AML-193 (cell line): ENCODE results near the gene SLIT3.

Experiments used
- DNase-seq, 2 experiments: peaks; one replicate each; lab custom pipeline; 2025; lab: John Stamatoyannopoulos, UW

Gene SLIT3

GRCh38 chr5:168670881-168671575, 629.9 kb downstream of the SLIT3 start:
- DNase-seq = no peak

DNA sequence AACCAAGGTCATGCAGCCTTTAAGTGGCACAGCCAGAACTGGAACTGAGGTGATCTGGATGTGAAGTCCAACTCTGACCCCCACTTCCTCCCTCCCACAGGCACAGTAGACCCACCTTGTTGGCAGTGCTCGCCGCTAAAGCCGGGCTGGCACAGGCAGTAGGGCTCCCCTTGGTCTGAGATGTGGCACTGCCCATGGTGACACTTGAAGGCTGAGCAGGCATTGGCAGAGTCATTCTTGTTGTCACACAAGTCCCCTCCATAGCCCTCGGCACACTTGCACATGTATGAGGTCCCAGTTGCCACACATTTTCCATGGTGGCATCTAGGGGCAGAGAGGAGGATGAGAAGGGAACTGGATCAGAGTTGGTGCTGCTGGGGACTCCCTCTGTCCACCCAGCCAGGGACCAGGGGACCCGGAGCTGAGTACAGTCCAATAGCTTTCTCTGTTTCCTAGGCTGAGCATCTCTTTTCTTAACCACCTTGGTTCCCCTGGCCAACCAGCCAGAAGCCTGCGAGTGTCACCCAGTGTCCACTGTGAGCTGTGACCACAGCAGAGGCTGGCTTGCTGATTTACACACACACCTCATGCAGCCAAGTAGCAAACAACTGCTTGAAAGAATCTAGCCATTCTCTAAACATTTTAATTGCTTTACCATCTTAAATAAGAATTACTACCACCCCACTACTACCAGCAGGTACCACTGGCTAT, 631.1 kb downstream of the SLIT3 start:
- DNase-seq = no peak

GRCh38 chr5:168669156-168669555, 631.8 kb downstream of the SLIT3 start:
- DNase-seq = no peak

- DNase-seq = no peak
Measured at GRCh38 chr5:168668078-168668477, 632.9 kb downstream of the SLIT3 start.

GRCh38 chr5:168667301-168667840, 633.6 kb downstream of the SLIT3 start:
- no peak for DNase-seq

GRCh38 chr5:168666356-168666755, 634.6 kb downstream of the SLIT3 start:
- DNase-seq = no peak

- no peak for DNase-seq
Measured at GRCh38 chr5:168663276-168664004, 637.5 kb downstream of the SLIT3 start.

DNA sequence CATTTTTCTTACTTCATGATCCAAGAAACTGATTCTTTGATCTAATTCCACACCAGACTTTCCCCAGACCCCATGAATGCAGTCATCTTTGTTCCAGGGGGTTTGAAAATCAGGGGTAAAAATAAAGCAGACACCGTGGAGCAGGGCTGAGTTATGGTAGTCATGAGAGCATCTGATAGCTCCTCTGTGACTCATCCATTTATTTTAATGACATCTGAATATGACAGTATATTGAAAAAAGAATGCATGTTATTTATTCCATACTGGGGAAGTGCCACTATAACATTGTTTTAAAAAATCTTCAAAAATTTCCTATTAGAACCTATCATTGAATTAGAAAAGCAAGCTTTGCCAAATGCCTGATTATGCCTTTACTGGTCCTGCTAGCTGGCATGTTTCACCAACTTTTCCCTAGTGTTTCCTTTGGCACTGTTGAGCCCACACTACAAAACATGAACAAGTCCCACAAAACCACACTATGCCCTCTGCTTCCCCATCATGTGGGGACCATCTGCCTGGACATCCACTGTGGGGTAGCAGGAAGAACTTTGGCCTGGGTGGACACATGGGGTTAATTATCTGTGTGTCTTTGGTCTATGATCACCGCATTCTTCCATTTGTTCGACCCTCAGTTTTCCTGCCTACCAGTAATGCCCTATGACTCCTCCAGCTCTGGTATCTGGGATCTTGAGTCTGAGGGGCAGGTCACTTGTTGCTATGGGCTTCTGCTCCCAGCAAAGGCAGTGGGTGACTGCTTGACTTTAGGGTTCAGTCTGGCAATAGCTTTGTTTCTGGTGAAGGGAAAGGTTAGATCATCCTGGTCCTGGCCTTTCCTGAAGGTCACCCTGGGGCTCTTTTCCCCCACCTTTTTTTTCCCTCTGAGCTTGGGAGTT, 639.1 kb downstream of the SLIT3 start:
- no peak for DNase-seq

DNA sequence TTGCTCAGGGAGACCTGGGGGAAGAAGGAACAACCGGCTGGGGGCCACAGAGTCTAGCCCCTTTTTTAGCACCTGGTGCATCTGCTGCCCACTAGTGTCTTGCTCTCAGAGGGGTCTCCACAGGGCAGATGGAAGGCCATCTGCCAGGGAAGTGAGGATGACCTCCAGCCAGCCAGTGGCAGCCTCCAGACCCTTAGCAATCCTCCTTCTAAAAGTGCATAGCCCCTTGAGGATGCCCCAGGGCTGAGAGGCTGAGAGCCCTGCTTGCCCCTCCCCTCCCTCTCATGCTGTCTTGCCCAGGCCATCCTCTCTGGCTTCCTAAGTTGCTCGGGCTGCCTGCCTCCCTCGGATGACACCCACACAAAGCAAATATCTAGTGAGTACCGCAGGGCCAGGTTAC, 640.2 kb downstream of the SLIT3 start:
- DNase-seq = no peak

GRCh38 chr5:168659286-168659847, 641.6 kb downstream of the SLIT3 start:
- DNase-seq = no peak

- no peak for DNase-seq
Measured at GRCh38 chr5:168658394-168658793, 642.5 kb downstream of the SLIT3 start.

DNA sequence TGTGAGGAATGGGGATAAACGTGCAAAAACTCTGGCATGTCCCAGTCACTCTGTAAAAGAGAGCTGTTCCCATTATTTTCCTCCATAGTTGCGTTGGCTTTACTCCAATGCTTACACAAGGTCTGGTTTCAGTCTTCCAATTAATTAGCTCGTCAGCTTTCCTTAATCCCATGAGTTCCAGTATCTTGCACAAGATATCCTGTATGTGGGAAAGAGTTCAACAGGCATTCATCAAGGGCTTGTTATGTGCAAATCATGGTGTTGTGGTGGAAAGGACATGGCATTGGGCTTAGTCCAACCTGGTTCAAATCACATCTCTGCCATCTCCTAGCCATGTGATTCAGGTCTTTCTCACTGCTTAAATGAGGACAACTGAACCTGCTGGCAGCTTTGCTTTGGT, 644.3 kb downstream of the SLIT3 start:
- DNase-seq = no peak

DNA sequence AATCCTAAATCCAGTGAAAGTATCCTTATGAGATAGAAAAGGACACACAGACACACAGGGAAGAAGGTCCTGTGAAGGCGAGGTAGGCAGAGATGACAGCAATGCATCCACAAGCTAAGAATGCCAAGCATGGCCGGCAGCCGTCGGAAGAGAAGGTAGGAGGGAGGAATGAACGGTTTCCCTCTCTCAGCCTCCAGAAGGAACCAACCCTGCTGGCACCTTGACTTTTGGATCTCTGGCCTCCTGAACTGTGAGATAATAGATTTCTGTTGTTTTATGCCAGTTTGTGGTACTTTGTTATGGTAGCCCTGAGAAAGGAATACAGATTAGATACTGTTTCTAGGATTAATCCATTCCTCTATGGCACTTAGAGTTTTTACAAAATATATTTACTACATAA, 645.6 kb downstream of the SLIT3 start:
- DNase-seq = no peak

DNA sequence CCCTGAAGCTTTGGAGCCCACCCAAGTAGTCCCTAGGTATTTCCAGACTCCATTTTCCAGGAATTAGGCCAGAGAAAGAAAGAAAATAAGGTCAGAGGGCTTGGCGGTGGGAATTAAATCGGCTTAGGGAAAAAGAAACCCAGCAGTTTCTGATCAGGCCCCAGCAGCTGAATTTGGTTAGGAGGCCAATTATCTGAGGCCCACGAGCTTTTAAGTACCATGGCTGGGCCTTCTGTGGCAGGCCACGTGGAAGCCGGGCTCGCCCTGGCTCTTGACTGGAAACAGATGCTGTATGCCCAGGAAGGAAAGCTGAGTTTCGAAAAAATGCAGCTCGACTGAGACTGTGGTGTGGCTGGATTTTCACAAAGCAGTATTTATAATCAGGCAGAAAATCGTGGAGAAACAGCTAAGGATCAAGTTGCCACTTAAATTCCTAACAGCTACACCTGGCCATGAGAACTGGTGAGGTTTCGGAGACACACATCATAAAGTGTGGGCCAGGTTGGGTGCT, 646.7 kb downstream of the SLIT3 start:
- DNase-seq = no peak

DNA sequence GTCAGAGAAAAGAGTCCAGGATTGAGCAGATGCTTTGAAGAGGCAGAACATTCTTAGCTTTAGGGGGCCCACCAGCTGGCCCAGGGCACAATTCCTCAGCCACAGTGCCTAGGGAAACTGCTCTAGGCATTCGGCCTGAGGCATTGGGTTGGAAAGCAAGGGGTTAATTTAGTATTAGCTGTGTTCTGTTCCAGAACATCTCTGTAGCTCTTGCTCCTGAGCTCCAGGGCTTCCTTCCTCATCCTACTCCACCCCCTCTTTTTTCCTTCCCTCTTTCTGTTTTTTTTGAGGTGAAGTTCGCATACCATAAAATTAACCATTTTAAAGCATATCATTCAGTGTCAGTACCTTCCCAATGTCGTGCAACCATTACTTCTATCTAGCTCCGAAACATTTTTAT, 647.3 kb downstream of the SLIT3 start:
- DNase-seq = no peak

- no peak for DNase-seq
Measured at GRCh38 chr5:168651648-168652047, 649.3 kb downstream of the SLIT3 start.

GRCh38 chr5:168649306-168649705, 651.6 kb downstream of the SLIT3 start:
- no peak for DNase-seq

DNA sequence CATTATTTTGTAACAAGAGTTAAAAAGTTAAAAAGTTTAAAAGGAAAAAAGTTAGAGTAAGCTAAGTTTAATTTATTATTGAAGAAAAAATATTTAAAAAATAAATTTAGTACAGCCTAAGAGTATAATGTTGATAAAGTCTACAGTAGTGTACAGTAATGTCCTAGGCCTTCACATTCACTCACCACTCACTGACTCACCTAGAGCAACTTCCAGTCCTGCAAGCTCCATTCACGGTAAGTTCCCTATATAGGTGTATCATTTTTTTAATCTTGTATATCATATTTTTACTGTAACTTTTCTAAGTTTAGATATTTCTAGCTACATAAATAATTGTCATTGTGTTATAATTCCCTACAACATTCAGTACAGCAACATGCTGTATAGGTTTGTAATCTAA, 652.4 kb downstream of the SLIT3 start:
- DNase-seq = no peak

DNA sequence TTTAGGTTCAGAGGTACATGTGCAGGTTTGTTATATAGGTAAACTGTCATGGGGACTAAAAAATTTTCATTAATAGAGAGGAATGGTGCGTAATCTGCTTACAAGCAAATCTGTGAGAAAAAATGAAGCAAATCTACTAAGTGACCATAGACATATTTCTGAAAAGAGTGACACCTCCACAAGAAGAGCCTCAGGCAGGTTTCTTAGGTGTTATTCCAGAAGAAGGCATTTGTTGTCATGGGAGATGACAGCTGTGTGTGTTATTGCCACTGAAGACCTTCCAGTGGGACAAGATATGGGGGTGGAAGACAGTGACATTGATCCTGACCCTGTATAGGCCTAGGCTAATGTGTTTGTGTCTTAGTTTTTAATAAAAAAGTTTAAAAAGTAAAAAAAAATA, 652.9 kb downstream of the SLIT3 start:
- DNase-seq = no peak

- DNase-seq = no peak
Measured at GRCh38 chr5:168647083-168647482, 653.9 kb downstream of the SLIT3 start.

- no peak for DNase-seq
Measured at GRCh38 chr5:168646335-168646734, 654.6 kb downstream of the SLIT3 start.
